Natural killer cell (primary cell): ENCODE results near the gene KCTD19. TPM values are rescaled to one million over a fixed set of nuclear protein-coding genes. Genes with fewer than 3 reads are reported as not detected.

ENCODE experiments used
- ATAC-seq, 3 donors: fragments of 150-1000 bp in 2 of 3; fragments of 200-7000 bp in 1 of 3; cut with Tn5 transposase; 1 replicate in 1 of 3; 2 replicates in 2 of 3; pipeline ENCODE4 v1.10.0; 2021; ENCODE audit warnings: mild to moderate bottlenecking in 2 of 3, moderate library complexity in 2 of 3
- DNase-seq, 2 donors: peaks; one replicate each; pipeline versions ENCODE4 v3.0.0 to v3.0.0-alpha.2; 2013 to 2021; ENCODE audit warnings: mixed read lengths in 1 of 2
- H3K27ac ChIP-seq: one replicate; pipeline ENCODE4 v1.5.1; 2013; ENCODE audit warnings: mild to moderate bottlenecking, low read length
- H3K27me3 ChIP-seq: one replicate; pipeline ENCODE4 v1.6.1; 2013; ENCODE audit warnings: low read length; ENCODE audit not compliant: control insufficient read depth, insufficient read depth
- H3K36me3 ChIP-seq: one replicate; pipeline ENCODE4 v1.6.1; 2013; ENCODE audit warnings: low read length; ENCODE audit not compliant: control insufficient read depth, insufficient read depth
- H3K4me1 ChIP-seq: one replicate; pipeline ENCODE4 v1.6.1; 2013; ENCODE audit warnings: low read length; ENCODE audit not compliant: control insufficient read depth, insufficient read depth
- H3K4me3 ChIP-seq: one replicate; pipeline ENCODE4 v1.5.1; 2013; ENCODE audit warnings: low read length
- H3K9me3 ChIP-seq: one replicate; pipeline ENCODE4 v1.6.1; 2013; ENCODE audit warnings: low read length; ENCODE audit not compliant: control insufficient read depth, insufficient read depth
- H3K27ac Mint-ChIP-seq, 2 donors: one replicate each; pipeline ENCODE4 v1.8.0; 2022; ENCODE audit warnings: mild to moderate bottlenecking in 2 of 2, mixed read lengths in 2 of 2, moderate library complexity in 1 of 2
- H3K27me3 Mint-ChIP-seq, 2 donors: one replicate each; pipeline ENCODE4 v1.8.0; 2022; ENCODE audit warnings: low read depth in 2 of 2, mixed read lengths in 2 of 2
- H3K36me3 Mint-ChIP-seq: one replicate; pipeline ENCODE4 v1.8.0; 2022; ENCODE audit warnings: mixed read lengths
- H3K4me1 Mint-ChIP-seq, 2 donors: one replicate each; pipeline ENCODE4 v1.8.0; 2022; ENCODE audit warnings: mixed read lengths in 2 of 2
- H3K4me3 Mint-ChIP-seq: one replicate; pipeline ENCODE4 v1.8.0; 2022; ENCODE audit warnings: mild to moderate bottlenecking, moderate library complexity, mixed read lengths
- H3K9me3 Mint-ChIP-seq, 2 donors: one replicate each; pipeline ENCODE4 v1.8.0; 2022; ENCODE audit warnings: mixed read lengths in 2 of 2
- CTCF ChIP-seq: fragments of 200-600 bp; IDR thresholded peaks from one replicate; pipeline ENCODE4 v1.8.0; 2022; ENCODE audit warnings: antibody characterized with exemption
- WGBS: methylation state at CpG from one replicate; pipeline ENCODE4 v1.1.7; 2013; ENCODE audit warnings: missing lambda C conversion rate; ENCODE audit not compliant: insufficient coverage; 5-methylcytosine and 5-hydroxymethylcytosine counted together
- intact Hi-C: fragments of 100-400 bp; cut with micrococcal nuclease; formaldehyde crosslinking; loops from one replicate; pipeline ENCODE4 v1.14.2; 2022
- total RNA-seq, 4 donors: library from RNA; stranded (reverse); fragments of 120-200 nt in 1 of 4; gene quantifications; one replicate each; pipeline versions ENCODE4 v1.2.3 to v1.2.4, GENCODE V29; 2013 to 2022

Gene KCTD19
- total RNA-seq, 3 donors from 2014 or later (not counting 1 experiment from before 2014, with no cell fraction given) = not detected

- Mint-ChIP-seq H3K4me3 (peak within 1 kb of the TSS; percentile 96), H3K9me3 (no peaks in the 10 kb centered on the region), H3K36me3 (no peaks in the 10 kb centered on the region), H3K27ac (peak within 1 kb of the TSS; percentile 92 to 98), H3K27me3 (peaks cover 18 to 31% of the 10 kb centered on the region in 2 donors), H3K4me1 (peaks cover 30 to 56% of the 10 kb centered on the region in 2 donors)
- Histone ChIP-seq H3K36me3 (no peaks in the 10 kb centered on the region), H3K4me3 (peak within 1 kb of the TSS; percentile 65), H3K27ac (peak within 1 kb of the TSS; percentile 60), H3K9me3 (no peaks in the 10 kb centered on the region), H3K4me1 (peaks cover 54% of the 10 kb centered on the region), H3K27me3 (peaks cover 17% of the 10 kb centered on the region)
- TF ChIP-seq CTCF = no peak
- DNase-seq (peak; percentile 95 to 99), ATAC-seq (peak; percentile 73 to 91 (median 82))
- WGBS = under 1% methylated on average over 60 of the region's 60 CpGs
- intact Hi-C loops = loop anchor here (1.0 to 2.0 kb wide), 2 partner anchors 20 to 65 kb away; partner anchors contain the start of genes MATCAP1 and TMEM208
Measured at GRCh38 chr16:67247192-67248072, 79.1 kb downstream of the KCTD19 start, which contains the start of gene FHOD1. Gene FHOD1 (minus strand): TSS chr16:67247481. CDS start chr16:67247410, 71 bp downstream.

DNA sequence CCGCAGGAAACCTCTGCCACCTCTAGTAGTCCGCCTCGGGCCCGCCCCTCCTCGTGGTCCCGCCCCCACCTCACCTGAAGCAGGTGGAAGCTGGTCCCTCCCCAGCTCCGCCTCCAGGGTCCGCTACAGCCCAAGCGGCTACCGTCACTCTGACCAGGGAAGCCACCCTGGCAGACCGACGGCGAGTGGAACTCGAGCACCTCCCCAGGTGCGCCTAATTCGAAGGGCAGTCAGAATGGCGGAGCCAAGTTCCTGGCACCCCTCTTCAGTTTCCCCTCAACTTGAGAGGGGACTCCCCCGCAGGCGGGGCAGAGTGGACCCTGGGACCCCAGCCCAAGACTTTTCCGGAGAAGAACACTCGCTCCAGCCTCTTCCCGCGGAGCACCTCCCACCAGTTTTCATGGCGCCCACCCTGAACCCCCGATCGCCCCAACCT is 79.8 kb downstream of the KCTD19 start:
- Histone ChIP-seq H3K9me3 (no peaks in the 10 kb centered on the region), H3K4me1 (peaks cover 57% of the 10 kb centered on the region), H3K27me3 (peaks cover 17% of the 10 kb centered on the region), H3K27ac (peak overlapping the region; percentile 56), H3K36me3 (no peaks in the 10 kb centered on the region), H3K4me3 (peak overlapping the region; percentile 65)
- peak overlapping the region; percentile 92 to 98 for H3K27ac Mint-ChIP-seq
- peaks cover 18 to 30% of the 10 kb centered on the region in 2 donors for H3K27me3 Mint-ChIP-seq
- no peak for TF ChIP-seq CTCF
- WGBS = 0% methylated on average over 26 of the region's 26 CpGs
- H3K9me3 Mint-ChIP-seq = no peaks in the 10 kb centered on the region
- DNase-seq = no peak
- H3K4me1 Mint-ChIP-seq = peaks cover 33 to 58% of the 10 kb centered on the region in 2 donors
- no peak for ATAC-seq
- peak overlapping the region; percentile 96 for H3K4me3 Mint-ChIP-seq
- intact Hi-C loops = loop anchor here (1.0 to 2.0 kb wide), 2 partner anchors 19 to 64 kb away; partner anchors contain the start of genes MATCAP1 and TMEM208
- H3K36me3 Mint-ChIP-seq = no peaks in the 10 kb centered on the region

DNA sequence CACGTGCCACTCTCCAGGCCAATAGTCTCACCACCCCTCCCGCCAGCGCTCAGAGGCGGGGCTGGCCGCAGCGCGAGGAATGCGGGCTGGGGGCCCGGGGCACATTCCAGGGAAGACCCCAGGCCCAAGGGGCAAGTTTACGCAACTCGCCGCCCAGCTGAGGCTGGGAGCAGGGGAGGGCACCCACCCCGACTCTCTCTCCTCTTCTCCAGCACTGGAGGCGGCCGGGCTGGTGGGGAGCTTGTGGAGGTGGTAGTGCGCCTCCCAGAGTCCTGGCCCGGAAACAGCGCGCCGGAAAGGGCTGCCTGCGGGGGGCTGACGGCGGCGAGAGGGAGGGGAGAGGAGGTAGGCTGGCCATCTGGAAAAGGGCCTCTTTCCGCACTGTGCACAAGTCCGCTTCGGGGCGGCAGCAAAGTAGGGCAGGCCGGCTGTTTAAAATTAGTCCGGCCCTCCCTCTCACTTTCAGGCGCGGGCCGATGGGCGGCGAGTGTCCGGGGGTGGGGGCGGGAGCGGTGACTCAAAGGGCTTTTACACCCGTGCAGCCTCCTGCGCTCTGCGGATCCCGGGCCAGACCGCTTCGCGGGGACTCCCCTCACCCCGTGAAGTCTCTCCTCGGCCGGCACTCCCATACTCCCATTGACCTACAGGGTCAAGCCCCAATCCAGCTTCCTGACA is 80.3 kb downstream of the KCTD19 start:
- peak overlapping the region; percentile 65 for H3K4me3 ChIP-seq
- TF ChIP-seq CTCF = no peak
- 2% methylated on average over 47 of the region's 48 CpGs for WGBS
- ATAC-seq (peak; percentile 18 to 25 (median 20)), DNase-seq (peak; percentile 59 to 64)
- intact Hi-C loops = loop anchor here (2.0 kb wide), 1 partner anchor 63 kb away; the partner anchor contains the start of gene MATCAP1
- H3K4me1 ChIP-seq = peaks cover 57% of the 10 kb centered on the region
- peaks cover 17% of the 10 kb centered on the region for H3K27me3 ChIP-seq
- Mint-ChIP-seq H3K27ac (peak overlapping the region; percentile 92 to 98), H3K4me1 (peaks cover 33 to 62% of the 10 kb centered on the region in 2 donors), H3K9me3 (no peaks in the 10 kb centered on the region), H3K27me3 (peaks cover 18 to 27% of the 10 kb centered on the region in 2 donors), H3K4me3 (peak overlapping the region; percentile 96), H3K36me3 (no peaks in the 10 kb centered on the region)
- H3K9me3 ChIP-seq = no peaks in the 10 kb centered on the region
- no peaks in the 10 kb centered on the region for H3K36me3 ChIP-seq
- peak overlapping the region; percentile 56 for H3K27ac ChIP-seq
